NK-92 (cell line): ENCODE measurements around the gene EPN3.

ENCODE experiments used
- DNase-seq: peaks from one replicate; lab custom pipeline; 2025; ENCODE audit not compliant: unreplicated experiment; lab: John Stamatoyannopoulos, UW

EPN3 gene

DNA sequence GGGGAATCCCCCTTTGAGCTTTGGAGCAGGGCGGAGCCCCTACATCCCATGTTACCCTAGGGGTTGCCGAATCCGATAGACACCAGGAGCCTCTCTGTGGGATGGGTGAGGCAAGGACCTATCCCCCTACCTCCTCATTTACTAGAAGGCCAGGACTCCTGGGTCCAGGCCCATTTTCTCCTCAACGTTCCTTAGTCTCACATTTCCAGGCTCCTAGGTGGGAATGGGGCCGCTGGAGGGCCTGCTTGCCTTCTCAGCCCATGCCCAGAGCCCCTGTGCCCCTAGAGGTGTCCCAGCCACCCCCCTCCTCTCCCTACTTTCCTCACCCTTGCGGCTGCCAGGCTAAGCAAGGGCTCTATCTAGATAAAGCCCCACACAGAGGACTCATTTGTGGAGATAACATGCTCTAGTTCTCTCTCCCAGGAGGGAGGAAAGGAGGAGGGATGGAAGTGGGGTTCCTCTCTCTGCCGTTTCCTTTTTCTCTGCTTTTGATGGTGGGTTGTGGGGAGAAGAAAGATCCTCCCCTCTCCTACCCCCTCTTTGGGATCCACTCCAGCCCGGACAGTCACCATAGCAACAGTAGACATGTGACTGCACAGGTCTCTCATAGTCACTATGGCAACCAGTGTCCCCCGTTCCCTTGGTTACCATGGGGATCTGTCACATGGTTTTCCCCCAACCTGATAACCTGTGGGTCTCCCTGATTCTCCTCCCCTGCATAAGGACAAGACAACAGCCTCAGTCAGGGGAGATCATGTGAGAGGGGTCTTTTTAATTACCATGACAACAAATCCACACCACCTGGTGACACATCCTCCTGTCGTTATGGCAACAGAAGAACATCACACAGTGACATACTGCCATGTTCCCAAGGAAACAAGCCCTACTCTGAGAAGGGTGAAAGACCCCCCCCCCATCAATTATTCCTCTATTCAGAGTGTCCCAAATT is 33.1 kb downstream of the EPN3 start:
- DNase-seq: no peak

DNA sequence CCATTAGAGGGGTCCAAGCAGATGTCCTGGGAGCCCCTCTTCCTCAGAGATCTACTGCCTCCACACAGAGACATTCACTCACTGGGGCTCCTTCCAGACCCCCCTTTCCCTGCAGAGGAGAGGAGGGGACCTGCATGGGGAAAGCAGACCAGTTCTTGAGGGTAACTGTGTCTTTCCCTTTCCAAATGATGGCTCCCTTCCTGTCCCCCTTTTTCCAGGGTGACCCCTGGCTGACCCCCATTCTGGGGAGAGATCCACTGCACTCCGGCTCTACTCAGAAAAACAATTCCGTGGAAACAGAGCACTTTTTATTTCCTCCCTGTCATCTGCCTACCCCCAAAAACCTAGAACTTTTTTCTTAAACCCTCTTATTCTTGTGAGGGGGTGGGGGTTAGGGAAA is 34.4 kb downstream of the EPN3 start:
- DNase-seq: no peak

DNA sequence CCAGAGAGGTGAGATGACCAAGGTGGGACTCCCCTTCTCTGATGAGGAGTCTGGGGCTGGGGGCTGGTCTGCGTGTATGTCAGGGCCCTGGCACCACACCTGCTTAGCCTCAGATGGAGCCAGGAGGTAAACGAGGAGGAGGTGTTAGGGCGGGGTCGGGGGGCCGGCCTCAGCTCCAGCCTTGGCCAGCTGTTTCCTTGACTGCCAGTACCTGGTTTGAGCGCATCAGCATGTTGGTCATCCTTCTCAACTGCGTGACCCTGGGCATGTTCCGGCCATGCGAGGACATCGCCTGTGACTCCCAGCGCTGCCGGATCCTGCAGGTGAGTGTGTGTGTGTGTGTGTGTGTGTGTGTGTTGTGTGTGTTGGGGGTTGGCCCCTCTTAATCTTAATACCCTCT is 36.1 kb downstream of the EPN3 start:
- DNase-seq: no peak

DNA sequence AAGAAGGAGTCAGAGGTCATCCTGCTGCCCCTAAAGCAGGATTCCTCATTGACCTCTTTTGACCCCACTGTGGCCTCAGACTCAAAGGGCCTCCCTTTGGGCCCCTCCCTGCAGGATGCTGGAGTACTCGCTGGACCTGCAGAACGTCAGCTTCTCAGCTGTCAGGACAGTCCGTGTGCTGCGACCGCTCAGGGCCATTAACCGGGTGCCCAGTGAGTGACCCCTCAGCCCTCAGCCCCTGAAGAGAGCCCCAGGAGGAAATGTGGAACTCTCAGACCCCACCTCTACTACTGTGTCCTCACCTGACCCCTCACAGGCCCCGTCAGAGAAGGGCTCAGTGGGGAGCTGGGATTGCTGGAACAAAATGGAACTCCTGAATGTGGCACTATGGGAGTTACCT is 37.1 kb downstream of the EPN3 start:
- no peak for DNase-seq

DNA sequence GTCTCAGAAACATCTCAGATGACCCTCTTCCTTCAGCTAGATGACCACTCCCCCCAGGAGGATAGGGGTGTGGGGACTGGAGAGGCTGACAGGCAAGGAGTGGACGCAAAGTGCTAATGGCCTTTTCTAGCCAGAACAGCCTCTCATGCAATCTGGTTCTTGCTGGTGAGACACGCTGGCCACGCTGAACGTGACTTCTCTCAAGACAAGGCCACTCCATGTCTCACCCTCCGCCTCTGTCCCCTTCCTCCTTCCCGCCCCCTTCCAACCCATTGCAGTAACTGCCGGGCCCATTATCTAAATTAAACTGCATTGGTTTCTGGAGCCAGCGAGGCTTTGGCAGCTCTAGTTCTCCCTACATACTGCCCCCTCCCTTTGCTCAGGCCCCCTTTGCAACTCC is 37.5 kb downstream of the EPN3 start:
- DNase-seq: no peak

DNA sequence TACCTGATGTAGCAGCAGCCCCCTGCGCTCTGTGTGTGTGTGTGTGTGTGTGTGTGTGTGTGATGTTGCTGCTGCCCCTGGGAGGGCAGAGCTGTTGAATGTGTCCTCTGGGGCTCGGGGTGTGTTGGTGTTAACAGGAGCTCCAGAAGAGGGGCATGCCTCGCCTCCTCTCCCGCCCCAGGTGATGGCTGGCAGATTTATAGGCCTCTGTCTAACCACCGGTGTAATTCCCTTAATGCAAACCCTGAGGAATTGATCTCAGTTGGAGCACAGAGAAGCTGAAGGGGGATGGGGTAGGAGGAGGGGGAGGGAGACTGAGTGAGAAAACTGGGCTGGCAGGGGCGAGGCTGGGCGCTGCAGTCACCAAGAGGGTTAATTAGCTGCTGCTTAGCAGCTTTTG is 38.0 kb downstream of the EPN3 start:
- DNase-seq: no peak

DNA sequence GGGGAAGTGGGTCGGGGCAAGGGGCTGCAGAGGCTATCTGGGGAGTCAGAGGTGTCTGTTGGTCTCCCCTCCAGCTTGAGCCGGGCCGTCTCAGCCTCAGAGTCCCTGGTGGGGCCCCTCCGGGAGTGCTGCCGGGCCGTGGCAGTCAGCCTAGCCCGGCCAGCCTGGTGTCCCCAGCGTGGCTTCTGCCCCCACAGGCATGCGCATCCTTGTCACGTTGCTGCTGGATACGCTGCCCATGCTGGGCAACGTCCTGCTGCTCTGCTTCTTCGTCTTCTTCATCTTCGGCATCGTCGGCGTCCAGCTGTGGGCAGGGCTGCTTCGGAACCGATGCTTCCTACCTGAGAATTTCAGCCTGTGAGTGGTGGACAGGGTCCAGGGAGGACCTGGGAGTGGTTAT is 39.1 kb downstream of the EPN3 start:
- no peak for DNase-seq

DNA sequence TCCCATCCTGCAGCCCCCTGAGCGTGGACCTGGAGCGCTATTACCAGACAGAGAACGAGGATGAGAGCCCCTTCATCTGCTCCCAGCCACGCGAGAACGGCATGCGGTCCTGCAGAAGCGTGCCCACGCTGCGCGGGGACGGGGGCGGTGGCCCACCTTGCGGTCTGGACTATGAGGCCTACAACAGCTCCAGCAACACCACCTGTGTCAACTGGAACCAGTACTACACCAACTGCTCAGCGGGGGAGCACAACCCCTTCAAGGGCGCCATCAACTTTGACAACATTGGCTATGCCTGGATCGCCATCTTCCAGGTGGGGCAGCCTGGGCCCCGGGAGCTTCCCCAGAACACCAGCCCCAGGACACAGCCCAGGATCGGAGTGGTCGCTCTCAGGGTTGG is 40.0 kb downstream of the EPN3 start:
- no peak for DNase-seq

DNA sequence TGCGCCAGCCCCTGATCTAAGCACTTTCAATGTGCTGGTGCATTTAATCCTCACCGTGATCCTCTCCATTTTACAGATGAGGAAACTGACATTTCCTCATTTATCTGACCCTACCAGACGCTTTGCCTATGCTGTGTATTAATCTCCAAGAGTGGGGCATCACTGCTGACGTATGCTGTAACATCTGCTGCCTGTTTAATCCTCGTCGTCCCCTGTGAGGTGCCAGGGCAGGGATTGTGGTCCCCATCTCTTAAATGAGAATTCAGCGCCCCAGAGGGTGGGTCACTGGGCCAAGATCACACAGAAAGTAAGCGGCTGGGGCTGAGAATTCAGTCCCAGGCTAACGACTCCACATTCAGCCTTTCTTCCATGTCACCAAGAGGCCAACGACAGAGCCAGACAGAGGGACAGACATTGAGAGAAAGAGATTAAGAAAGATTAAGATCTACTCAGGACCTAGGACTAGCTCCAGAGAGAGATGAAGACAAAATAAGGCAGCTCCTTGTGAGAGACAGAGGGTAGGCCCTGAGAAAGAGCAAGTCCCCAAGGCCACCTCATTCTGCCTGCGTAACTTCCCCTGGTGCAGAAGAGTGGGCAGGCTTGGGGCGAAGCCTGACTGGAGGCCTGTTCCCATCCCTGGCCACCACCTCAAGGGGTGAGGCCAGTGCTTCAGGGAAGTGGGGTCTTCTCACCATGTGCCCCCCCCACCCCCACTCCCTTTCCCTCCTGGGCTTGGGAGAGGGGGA is 41.5 kb downstream of the EPN3 start:
- DNase-seq: no peak

DNA sequence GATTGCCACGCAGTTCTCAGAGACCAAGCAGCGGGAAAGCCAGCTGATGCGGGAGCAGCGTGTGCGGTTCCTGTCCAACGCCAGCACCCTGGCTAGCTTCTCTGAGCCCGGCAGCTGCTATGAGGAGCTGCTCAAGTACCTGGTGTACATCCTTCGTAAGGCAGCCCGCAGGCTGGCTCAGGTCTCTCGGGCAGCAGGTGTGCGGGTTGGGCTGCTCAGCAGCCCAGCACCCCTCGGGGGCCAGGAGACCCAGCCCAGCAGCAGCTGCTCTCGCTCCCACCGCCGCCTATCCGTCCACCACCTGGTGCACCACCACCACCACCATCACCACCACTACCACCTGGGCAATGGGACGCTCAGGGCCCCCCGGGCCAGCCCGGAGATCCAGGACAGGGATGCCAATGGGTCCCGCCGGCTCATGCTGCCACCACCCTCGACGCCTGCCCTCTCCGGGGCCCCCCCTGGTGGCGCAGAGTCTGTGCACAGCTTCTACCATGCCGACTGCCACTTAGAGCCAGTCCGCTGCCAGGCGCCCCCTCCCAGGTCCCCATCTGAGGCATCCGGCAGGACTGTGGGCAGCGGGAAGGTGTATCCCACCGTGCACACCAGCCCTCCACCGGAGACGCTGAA is 43.2 kb downstream of the EPN3 start:
- DNase-seq: no peak

DNA sequence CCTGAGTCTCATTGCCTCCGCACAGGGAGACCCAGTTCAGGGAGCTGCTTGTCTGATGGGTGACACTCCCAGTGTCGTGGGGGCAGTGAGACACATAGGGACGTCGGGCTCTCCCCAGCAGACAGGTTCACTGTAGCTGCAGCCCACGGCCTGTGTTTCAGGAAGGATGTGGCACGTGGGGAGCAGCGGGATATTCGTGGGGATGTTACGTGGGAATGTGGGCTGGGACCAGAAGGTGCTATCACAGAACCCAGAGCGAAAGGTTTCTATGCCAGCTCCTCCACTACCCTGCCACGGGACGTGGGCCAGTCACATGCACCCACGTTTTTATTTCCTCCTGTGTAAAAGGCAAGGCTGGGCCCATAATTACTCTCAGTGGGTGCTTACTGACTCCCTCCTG is 44.3 kb downstream of the EPN3 start:
- DNase-seq: no peak

DNA sequence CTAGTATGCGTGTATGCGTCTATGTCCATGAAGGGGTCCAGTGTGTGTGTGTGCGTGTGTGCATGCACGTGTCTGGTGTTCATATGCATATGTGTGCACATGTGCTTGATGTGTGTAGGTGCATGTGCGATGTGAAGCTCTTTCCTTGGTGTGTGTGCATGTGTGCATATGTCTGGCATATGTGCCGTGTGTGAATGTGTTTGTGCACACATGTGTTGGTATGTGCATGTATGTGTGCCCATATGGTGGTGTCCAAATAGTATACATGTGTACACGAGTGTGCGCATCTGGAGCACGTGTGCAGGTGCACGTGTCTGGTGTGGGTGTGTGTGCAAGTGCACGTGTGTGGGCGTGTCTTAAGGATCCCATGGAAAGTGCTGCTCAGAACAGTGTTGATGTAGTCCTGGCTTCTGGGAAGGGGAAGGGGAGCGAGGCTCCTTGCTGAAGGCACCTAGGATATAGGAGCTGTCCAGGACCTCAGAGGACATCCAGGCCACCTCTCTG is 45.0 kb downstream of the EPN3 start:
- DNase-seq: no peak

DNA sequence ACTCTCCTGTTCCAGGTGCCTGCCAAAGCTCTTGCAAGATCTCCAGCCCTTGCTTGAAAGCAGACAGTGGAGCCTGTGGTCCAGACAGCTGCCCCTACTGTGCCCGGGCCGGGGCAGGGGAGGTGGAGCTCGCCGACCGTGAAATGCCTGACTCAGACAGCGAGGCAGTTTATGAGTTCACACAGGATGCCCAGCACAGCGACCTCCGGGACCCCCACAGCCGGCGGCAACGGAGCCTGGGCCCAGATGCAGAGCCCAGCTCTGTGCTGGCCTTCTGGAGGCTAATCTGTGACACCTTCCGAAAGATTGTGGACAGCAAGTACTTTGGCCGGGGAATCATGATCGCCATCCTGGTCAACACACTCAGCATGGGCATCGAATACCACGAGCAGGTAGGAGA is 45.6 kb downstream of the EPN3 start:
- DNase-seq: no peak

DNA sequence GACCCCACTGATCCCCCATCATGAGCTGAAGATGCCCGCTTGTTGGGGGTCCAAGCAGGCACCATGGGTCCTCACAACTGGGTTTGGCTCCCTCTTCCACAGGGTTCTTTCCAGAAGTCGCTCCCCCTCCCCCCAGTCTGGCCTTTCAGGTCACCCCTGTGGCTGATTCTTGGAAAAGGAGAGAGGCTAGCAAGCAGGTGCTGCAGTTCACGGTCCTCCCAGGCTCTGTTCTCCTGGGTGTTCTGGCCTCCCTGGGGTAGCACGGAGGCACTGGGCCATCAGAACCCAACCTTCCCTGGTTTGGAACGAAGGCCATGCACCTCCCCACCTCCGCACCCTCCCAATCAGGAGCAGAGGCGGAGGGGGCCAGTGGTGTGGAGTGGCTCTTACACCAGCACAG is 46.9 kb downstream of the EPN3 start:
- no peak for DNase-seq

DNA sequence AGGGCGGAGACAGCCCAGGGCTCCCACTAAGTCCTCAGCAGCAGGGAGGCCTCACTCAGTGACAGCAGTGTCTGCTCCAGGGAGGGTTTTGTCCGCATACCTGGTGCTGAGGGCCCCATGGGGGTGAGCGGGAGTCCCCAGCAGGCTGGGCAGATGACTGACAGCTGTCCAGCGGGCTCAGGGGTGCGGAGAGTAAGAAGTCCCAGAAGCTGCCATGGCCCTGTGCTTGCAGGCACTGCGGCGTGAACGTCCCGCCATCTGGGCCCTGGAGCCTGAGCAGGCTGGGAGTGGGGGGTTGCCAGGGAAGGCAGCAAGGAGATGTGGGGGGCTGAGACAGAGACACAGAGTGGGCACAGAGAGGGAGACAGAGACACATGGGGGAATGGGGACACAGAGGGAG is 48.1 kb downstream of the EPN3 start:
- DNase-seq: no peak

DNA sequence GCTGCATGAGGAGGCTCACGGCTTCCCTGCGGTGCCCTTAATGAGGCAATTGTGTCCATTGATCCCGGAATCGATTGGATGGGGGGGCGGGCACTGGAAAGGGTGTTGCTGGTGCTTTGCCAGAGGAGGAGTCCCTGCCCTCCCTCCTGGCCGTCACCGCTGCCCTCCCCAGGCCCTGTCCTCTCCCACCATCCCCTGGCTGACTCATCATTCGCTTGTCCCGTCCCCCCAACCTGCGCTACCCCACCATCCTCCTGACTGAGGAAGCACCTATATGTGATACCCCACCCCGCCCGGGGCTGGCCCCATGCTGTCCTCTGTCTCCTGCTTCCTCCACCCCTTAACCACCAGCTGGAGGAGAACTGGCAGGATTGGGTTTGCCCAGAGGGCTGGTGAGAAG is 48.8 kb downstream of the EPN3 start:
- DNase-seq: no peak

DNA sequence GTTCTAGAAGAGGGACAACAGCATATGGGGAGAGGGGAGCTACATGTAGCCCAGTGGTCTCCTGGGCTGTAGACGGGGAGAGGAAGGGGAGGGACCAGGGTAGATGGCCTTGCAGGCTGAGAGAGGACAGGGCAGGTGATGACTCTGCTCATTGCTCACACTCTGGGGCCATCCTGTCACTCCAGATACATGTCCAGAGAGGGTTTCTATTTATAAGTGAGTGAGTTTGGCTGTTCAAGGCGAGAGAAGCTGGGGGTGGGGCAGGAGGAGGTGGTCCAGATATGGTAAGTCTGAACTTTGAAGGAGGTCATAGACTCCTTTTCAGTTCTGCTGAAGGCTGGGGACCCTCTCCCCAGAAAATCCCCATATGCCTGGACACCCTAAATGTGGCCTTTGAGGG is 50.2 kb downstream of the EPN3 start:
- DNase-seq: no peak

DNA sequence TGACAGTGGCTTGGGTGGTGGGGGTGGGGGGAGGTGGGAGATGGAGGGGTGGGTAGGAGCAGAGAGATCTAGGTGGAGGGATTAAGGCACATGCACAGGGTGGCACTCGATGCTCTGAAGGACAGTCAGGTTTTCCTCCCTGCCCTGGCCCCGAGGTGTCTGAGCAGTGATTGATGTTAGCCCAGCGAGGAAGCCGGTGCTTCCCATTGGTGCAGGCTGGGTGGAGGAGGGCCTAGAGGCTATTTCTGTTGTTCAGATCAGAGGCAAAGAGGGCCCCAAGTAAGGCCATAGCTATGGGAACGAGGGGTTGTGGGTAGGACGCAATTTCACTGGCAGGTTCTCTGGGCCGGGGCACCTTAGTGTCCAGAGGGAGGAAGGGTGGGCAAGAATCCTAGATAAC is 51.1 kb downstream of the EPN3 start:
- DNase-seq: no peak

DNA sequence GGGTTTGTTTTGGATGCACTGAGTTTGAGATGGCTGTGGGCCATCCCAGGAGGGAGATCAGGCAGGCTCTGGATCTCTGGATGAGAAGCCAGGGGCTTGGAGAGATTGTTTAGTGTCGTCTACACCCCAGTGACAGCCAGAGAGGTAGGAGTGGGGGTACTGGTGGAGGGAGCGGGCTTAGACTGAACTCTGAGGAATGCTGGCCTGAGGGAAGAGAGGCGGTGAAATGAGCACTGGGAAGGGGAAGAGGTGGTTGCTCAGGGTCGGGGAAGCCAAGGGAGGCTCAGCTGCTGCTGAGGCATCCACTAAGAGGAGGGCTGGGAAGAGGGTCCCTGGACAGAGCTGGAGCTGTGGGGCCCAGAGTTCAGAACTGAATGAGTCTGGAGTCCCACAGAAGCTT is 51.6 kb downstream of the EPN3 start:
- no peak for DNase-seq

DNA sequence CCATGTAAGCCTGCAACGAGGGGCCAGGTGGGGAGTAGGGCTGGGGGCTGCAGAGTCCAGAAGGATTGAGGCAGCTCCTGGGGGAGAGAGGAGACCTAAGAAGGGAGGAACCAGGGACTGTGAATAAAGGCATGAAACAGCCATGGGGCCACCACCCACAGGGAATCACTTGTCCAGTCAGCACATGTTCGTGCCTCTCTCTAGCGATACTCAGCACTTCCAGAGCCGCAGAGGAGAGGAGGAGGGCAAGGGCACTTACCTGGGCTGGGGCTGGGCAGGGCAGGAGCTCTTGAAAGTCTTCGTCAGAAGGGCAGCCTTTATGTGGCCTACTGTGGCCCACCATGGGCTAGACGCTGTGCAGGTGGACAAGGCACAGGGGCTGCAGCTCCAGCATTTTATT is 52.2 kb downstream of the EPN3 start:
- DNase-seq: no peak

DNA sequence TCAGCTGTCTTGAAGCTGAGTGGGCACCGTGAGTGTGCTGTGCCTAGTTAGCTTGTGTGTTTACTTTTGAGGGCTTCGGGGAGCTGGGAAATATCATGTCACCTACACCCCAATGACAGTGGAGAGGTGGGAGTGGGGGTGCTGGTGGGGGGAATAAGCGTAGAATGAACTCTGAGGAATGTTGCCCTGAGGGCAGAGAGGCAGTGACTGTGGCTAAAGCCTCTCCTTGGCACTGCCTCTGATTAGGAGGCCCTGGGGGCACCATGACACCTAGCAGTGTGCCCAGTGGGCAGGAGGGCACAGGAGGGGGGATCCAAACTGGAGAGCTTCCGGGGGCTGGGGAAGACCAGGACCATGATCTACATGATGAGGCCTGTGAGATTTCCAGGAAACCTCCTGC is 52.8 kb downstream of the EPN3 start:
- DNase-seq: no peak

DNA sequence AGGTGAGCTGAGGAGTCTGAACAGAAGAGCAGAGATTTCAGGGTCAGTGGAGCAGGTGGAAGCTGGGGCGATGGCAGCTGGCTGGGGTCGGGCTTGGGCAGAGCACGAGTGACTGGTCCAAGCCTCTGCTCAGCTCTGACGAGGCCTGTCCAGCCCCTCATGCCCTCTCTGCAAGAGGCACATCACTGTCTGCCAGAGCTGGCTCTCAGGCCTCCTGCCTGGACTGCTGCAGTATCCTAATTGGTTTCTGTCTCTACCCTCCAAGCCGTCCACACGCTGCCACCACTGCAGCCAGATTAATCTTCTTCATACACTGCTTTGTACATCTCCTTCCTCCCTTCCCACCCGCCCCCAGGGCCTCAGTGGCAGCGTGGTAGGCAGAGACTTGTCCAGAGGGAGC is 53.4 kb downstream of the EPN3 start:
- DNase-seq: no peak
